Upper lobe of left lung (tissue), 6 donors: ENCODE results near the gene YAE1. TPM values are rescaled to one million over a fixed set of nuclear protein-coding genes. Genes with fewer than 3 reads are reported as not detected.

Experiments used
- ATAC-seq, 2 donors: fragments of 200-7000 bp; cut with Tn5 transposase; one replicate each; pipeline ENCODE4 v1.9.1; 2022; ENCODE audit warnings: mild to moderate bottlenecking in 2 of 2, moderate library complexity in 2 of 2; ENCODE audit not compliant: low FRiP score in 2 of 2
- DNase-seq, 2 donors: peaks; one replicate each; pipeline ENCODE4 v3.0.0-alpha.2; 2019 to 2020
- H3K27ac ChIP-seq, 4 donors: fragments of 200-600 bp; sonication (generic); one replicate each; pipeline ENCODE4 v1.5.1; 2016 to 2019
- H3K27me3 ChIP-seq, 4 donors: fragments of 200-600 bp; sonication (generic); one replicate each; pipeline ENCODE4 v1.5.1; 2017 to 2019
- H3K36me3 ChIP-seq, 4 donors: fragments of 200-600 bp; sonication (generic); one replicate each; pipeline ENCODE4 v1.5.1; 2016 to 2019
- H3K4me1 ChIP-seq, 4 donors: fragments of 200-600 bp; sonication (generic); one replicate each; pipeline ENCODE4 v1.5.1; 2018 to 2019
- H3K4me3 ChIP-seq, 4 donors: fragments of 200-600 bp; sonication (generic); one replicate each; pipeline ENCODE4 v1.5.1; 2017 to 2019; ENCODE audit warnings: mild to moderate bottlenecking in 2 of 4, moderate library complexity in 1 of 4
- H3K9me3 ChIP-seq, 4 donors: fragments of 200-600 bp; sonication (generic); one replicate each; pipeline ENCODE4 v1.5.1; 2018 to 2019
- EP300 ChIP-seq, 4 donors: sonication (generic); formaldehyde crosslinking; IDR thresholded peaks; one replicate each; pipeline ENCODE4 v1.5.1; 2017; ENCODE audit warnings: antibody characterized with exemption in 4 of 4, control low read depth in 2 of 4
- POLR2A ChIP-seq, 4 donors: fragments of 450-650 bp; IDR thresholded peaks; one replicate each; pipeline ENCODE4 v1.5.1; 2016 to 2017; ENCODE audit warnings: antibody characterized with exemption in 4 of 4, mild to moderate bottlenecking in 2 of 4
- POLR2AphosphoS5 ChIP-seq, 2 donors: sonication (generic); formaldehyde crosslinking; IDR thresholded peaks; one replicate each; pipeline ENCODE4 v1.5.1; 2017; ENCODE audit warnings: antibody characterized with exemption in 2 of 2
- WGBS, 2 donors: methylation state at CpG; one replicate each; pipeline ENCODE4 v1.1.5; 2017 to 2018; 5-methylcytosine and 5-hydroxymethylcytosine counted together
- total RNA-seq, 6 donors: library from RNA; depleted of rRNA in 4 of 6; stranded (reverse); fragments of >200 nt in 4 of 6; gene quantifications; one replicate each; pipeline versions ENCODE4 v1.1.0 to v1.2.1, GENCODE V29; 2016 to 2021
- TF ChIP-seq, protein P1 (sequence below), 6 experiments: fragments of 450-650 bp in 4 of 6; fragments of 200-600 bp in 2 of 6; sonication (generic) in 2 of 6; IDR thresholded peaks; one replicate each; pipeline ENCODE4 v1.5.1; 2016 to 2019; ENCODE audit warnings: antibody characterized with exemption in 6 of 6
- donor health status: DM: no; HTN: no; CAD: no; lungs with moderate emphysema.
- donor health status: DM: no; HTN: yes; CAD: no; lungs with severe emphysema.

YAE1 gene
- total RNA-seq, 6 donors from 2014 or later: 1.00 to 21.0 (median 13.2) TPM

DNA sequence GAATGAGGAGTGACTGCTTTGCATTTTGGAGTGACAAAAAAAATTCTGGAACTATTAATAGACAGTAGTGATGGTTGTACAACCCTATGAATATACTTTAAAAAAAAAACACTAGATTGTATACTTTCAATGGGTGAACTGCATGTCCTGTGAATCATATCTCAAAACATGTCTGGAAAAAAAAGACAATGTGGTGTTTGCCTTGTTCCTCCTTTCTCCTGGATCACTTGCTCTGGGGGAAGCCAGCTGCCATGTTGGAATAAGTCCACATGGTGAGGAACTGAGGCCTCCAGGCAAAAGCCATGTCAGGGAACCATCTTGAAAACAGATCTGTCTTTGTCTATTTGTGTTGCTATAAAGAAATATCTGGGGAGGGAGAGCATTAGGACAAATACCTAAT is 39.5 kb upstream of the YAE1 start:
- DNase-seq (no peak), ATAC-seq (no peak)
- Histone ChIP-seq H3K36me3 (no peaks in the 10 kb centered on the region), H3K4me1 (no peaks in the 10 kb centered on the region), H3K27ac (no peak overlapping the region), H3K4me3 (no peak overlapping the region), H3K27me3 (no peaks in the 10 kb centered on the region), H3K9me3 (no peaks in the 10 kb centered on the region)
- TF ChIP-seq POLR2A (IDR thresholded peaks at IDR 0.05): no peak
- no peak for TF ChIP-seq EP300 (IDR thresholded peaks at IDR 0.05)
- no peak for TF ChIP-seq POLR2AphosphoS5 (IDR thresholded peaks at IDR 0.05)
- TF ChIP-seq, protein P1, sequence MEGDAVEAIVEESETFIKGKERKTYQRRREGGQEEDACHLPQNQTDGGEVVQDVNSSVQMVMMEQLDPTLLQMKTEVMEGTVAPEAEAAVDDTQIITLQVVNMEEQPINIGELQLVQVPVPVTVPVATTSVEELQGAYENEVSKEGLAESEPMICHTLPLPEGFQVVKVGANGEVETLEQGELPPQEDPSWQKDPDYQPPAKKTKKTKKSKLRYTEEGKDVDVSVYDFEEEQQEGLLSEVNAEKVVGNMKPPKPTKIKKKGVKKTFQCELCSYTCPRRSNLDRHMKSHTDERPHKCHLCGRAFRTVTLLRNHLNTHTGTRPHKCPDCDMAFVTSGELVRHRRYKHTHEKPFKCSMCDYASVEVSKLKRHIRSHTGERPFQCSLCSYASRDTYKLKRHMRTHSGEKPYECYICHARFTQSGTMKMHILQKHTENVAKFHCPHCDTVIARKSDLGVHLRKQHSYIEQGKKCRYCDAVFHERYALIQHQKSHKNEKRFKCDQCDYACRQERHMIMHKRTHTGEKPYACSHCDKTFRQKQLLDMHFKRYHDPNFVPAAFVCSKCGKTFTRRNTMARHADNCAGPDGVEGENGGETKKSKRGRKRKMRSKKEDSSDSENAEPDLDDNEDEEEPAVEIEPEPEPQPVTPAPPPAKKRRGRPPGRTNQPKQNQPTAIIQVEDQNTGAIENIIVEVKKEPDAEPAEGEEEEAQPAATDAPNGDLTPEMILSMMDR (IDR thresholded peaks at IDR 0.05): no peak

DNA sequence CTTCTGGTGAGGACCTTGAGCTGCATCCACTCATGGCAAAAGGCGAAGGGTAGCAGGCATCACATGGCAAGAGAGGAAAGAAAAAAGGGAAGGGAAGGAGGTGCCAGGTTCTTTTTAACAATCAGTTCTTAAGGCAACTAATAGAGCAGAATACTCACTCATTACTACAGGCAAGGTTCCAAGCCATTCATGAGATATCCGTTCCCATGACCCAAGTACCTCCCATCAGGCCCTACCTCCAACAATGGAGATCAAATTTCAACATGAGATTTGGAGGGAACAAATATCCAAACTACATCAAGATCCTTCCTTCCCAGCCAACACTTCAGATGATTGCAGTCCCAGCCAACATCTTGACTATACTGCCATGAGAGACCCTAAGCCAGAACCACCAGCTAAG is 38.9 kb upstream of the YAE1 start:
- ATAC-seq (no peak), DNase-seq (no peak)
- Histone ChIP-seq H3K4me1 (peaks cover 0 to 2% (median 0%) of the 10 kb centered on the region in 4 donors), H3K9me3 (no peaks in the 10 kb centered on the region), H3K4me3 (no peak overlapping the region), H3K36me3 (no peaks in the 10 kb centered on the region), H3K27ac (no peak overlapping the region), H3K27me3 (no peaks in the 10 kb centered on the region)
- TF ChIP-seq, protein P1 (IDR thresholded peaks at IDR 0.05): no peak
- TF ChIP-seq POLR2AphosphoS5 (IDR thresholded peaks at IDR 0.05) (no peak), POLR2A (IDR thresholded peaks at IDR 0.05) (no peak), EP300 (IDR thresholded peaks at IDR 0.05) (no peak)
- 53 to 68% methylated on average over 2 of the region's 2 CpGs for WGBS, 2 donors

DNA sequence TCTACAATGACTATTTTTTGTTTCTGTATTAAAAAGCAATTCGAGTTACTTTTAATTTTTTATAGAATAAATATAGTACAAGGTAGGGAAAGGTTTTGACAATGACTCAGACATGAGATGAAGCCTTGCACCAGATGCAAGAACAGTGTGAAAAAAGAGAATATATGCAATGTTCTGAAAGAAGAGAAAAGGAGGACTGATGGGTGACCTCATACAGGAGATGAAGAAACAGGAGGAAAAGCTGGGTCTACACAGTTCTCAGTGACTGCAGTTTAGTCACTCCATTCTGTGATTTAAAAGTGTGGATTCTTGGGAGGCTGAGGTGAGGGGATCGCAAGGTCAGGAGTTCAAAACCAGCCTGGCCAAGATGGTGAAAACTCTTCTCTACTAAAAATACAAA is 38.3 kb upstream of the YAE1 start:
- DNase-seq: no peak
- no peak overlapping the region for H3K4me3 ChIP-seq
- no peak for ATAC-seq
- H3K4me1 ChIP-seq: peaks cover 0 to 2% (median 0%) of the 10 kb centered on the region in 4 donors
- no peaks in the 10 kb centered on the region for H3K27me3 ChIP-seq
- 87 to 90% methylated on average over 2 of the region's 2 CpGs for WGBS, 2 donors
- no peaks in the 10 kb centered on the region for H3K36me3 ChIP-seq
- H3K27ac ChIP-seq: no peak overlapping the region
- H3K9me3 ChIP-seq: no peaks in the 10 kb centered on the region
- no peak for TF ChIP-seq POLR2AphosphoS5 (IDR thresholded peaks at IDR 0.05)
- TF ChIP-seq EP300 (IDR thresholded peaks at IDR 0.05): no peak
- TF ChIP-seq, protein P1 (IDR thresholded peaks at IDR 0.05): no peak
- TF ChIP-seq POLR2A (IDR thresholded peaks at IDR 0.05): no peak

DNA sequence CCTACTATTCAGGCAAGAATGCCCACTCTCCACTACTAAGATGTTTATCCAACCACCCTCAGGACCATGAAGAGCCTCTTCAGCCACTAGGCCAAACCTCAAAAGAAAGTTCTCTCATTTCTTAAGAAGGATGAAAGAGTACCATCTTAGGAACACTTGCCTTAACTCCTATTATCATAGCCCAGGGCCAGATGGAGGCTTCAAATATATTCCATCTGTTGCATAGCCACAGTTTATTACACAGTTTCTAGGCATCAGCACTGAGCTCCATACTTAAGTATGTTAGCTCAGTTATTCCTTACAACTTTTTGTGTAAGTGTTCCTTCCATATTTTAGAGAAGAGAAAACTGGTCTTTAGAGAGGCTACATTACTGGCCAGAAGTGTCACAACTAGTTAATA is 37.4 kb upstream of the YAE1 start:
- no peaks in the 10 kb centered on the region for H3K27me3 ChIP-seq
- no peak overlapping the region for H3K4me3 ChIP-seq
- H3K27ac ChIP-seq: no peak overlapping the region
- H3K4me1 ChIP-seq: peaks cover 0 to 2% (median 0%) of the 10 kb centered on the region in 4 donors
- no peaks in the 10 kb centered on the region for H3K36me3 ChIP-seq
- TF ChIP-seq POLR2A (IDR thresholded peaks at IDR 0.05) (no peak), POLR2AphosphoS5 (IDR thresholded peaks at IDR 0.05) (no peak), EP300 (IDR thresholded peaks at IDR 0.05) (no peak)
- TF ChIP-seq, protein P1 (IDR thresholded peaks at IDR 0.05): no peak
- no peaks in the 10 kb centered on the region for H3K9me3 ChIP-seq
- ATAC-seq (no peak), DNase-seq (no peak)

DNA sequence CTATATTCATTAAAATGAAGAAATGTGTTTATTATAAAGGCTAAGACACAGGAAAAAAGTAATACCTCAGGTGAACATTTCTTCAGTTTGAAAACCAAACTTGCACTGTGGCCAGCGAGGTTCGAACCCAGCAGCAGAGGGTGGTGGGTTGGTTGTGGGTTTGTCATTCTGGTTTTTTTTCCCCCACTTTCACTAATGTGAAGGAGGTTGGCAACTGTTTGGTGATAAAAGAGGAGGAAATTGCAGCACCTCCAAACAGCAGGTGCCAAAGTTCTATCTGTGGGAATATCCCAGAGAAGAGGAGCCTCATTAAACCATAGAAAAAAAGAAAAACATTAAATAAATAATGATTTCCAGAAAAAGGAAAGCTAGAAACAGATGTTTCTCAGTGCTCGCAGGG is 36.6 kb upstream of the YAE1 start:
- no peaks in the 10 kb centered on the region for H3K9me3 ChIP-seq
- TF ChIP-seq, protein P1 (IDR thresholded peaks at IDR 0.05): no peak
- TF ChIP-seq POLR2AphosphoS5 (IDR thresholded peaks at IDR 0.05) (no peak), POLR2A (IDR thresholded peaks at IDR 0.05) (no peak), EP300 (IDR thresholded peaks at IDR 0.05) (no peak)
- H3K27me3 ChIP-seq: no peaks in the 10 kb centered on the region
- no peak overlapping the region for H3K27ac ChIP-seq
- WGBS, 2 donors: 75 to 83% methylated on average over 3 of the region's 3 CpGs
- no peak overlapping the region for H3K4me3 ChIP-seq
- no peaks in the 10 kb centered on the region for H3K36me3 ChIP-seq
- ATAC-seq: no peak
- no peak for DNase-seq
- peaks cover 0 to 2% (median 0%) of the 10 kb centered on the region in 4 donors for H3K4me1 ChIP-seq
